Activated CD8-positive, alpha-beta memory T cell treated with anti-CD3 and anti-CD28 coated beads for 24 hours (primary cell): ENCODE results near the gene MUTYH.
A peak's percentile ranks its signal among the peaks of the same experiment; 100 is the strongest.
"Not testable (repeated sequence)": the region's sequence is repeated elsewhere in the genome, so short reads cannot be mapped to it uniquely, and the experiment has no call there.

ENCODE experiments used
- DNase-seq: peaks from one replicate; pipeline ENCODE4 v3.0.0-alpha.2; 2020

Gene MUTYH

GRCh38 chr1:45317166-45317565, 23.1 kb downstream of the MUTYH start:
- no peak for DNase-seq

- no peak for DNase-seq
Measured at GRCh38 chr1:45314266-45314665, 26.0 kb downstream of the MUTYH start.

DNA sequence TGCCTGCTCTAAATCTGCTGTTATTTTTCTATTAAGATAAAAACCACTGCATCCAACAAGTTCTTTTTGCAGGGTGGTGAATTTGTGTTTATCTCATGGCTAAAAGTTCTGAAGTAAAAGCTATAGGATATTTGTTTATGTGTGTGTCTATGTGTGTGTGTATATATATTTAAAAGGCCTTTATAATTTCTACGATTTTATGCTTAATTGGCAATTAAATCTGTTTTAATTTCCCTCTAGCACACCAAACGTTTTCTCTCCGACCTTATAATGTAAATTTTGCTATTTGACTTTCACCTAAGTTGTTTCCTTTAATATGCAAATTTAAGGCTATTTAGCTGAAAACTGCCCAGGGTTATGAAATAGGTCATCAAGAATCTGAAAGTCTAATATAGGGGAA, 33.3 kb downstream of the MUTYH start:
- no peak for DNase-seq

DNA sequence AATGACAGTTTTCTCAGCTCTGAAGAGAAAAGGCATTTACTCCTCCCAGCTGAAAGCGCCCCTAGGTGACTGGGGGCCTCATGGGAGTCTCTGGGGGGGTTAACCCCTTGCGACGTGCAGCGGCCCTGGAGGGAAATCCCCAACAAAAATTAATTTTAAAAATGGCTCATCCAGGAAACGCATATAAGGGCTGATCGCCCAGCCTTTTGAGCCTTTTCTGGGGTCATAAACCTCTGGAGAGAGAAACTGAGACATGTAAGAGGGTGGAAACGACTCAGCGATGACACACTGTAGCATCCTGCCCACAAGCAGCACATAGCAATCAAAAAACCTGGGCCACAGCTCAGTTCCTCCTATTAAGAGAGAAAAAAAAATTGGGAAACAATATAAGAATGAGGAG, 33.9 kb downstream of the MUTYH start:
- peak; percentile 68 for DNase-seq

DNA sequence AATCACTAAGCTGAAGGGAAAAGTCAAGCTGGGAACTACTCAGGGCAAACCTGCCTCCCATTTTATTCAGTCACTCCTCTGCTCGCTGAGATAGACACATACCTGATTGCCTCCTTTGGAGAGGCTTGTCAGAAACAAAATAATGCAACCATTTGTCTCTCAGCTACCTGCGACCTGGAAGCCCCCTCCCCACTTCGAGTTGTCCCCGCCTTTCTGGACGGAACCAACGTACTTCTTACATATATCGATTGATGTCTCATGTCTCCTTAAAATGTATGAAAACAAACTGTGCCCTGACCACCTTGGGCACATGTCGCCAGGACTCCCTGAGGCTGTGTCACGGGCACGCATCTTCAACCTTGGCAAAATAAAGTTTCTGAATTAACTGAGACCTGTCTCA, 35.0 kb downstream of the MUTYH start:
- DNase-seq: no peak

GRCh38 chr1:45304311-45305081, 35.7 kb downstream of the MUTYH start:
- peak; percentile 61 for DNase-seq

DNA sequence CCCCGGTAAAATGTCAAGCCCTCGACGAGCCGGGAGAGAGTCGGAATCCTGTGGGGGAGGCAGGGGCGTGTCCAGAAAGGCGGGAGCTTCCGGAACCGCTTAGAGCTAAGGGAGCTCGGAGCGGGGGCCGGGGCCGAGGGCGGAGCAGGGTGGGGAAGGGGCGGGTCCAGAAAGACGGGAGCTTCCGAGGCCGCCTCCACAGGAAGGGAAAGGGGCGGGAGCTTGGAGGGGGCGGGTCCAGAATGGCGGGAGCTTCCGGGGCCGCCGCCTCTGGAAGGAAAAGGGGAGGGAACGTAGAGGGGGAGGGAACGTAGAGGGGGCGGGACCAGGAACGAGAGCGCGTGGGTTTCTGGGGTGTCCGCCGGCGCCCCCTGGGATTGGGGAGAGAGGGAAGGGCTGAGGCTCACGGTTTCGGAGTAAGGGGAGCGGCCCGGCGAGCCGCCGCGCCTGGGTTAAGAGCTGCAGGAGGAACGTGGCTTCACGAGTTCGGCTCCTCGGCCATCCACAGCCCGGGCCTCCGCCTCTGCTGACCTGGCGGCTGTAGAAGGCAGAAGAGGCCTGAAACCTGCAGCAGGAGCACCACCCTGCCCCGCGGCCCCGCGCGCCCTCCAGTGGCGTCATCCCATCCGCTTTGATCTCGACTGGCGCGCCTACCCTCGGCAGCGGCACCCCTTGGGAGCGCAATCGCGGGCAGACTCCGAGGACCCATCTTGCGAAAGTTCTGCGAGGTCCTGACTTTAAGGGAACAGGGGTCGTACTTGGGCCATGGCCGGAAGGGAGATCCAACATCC, 36.5 kb downstream of the MUTYH start:
- peak; percentile 98 for DNase-seq

DNA sequence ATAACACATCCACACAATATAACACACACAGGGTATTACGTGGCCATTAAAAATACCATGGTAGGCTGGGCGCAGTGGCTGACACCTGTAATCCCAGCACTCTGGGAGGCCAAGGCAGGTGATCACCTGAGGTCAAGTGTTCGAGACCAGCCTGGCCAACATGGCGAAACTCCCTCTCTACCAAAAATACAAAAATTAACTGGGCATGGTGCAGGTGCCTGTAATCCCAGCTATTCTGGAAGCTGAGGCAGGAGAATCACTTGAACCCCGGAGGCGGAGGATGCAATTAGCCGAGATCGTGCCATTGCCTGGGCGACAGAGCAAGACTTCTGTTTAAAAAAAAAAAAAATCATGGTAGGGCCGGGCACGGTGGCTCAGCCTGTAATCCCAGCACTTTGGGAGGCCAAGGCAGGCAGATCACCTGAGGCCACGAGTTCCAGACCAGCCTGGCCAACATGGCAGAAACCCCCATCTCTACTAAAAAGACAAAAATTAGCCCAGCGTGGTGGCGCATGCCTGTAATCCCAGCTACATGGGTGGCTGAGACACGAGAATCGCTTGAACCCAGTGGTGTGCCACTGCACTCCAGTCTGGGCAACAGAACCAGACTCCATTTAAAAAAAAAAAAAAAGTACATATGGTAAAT, 37.6 kb downstream of the MUTYH start:
- DNase-seq: no peak

- no peak for DNase-seq
Measured at GRCh38 chr1:45300669-45300997, 39.6 kb downstream of the MUTYH start.

DNA sequence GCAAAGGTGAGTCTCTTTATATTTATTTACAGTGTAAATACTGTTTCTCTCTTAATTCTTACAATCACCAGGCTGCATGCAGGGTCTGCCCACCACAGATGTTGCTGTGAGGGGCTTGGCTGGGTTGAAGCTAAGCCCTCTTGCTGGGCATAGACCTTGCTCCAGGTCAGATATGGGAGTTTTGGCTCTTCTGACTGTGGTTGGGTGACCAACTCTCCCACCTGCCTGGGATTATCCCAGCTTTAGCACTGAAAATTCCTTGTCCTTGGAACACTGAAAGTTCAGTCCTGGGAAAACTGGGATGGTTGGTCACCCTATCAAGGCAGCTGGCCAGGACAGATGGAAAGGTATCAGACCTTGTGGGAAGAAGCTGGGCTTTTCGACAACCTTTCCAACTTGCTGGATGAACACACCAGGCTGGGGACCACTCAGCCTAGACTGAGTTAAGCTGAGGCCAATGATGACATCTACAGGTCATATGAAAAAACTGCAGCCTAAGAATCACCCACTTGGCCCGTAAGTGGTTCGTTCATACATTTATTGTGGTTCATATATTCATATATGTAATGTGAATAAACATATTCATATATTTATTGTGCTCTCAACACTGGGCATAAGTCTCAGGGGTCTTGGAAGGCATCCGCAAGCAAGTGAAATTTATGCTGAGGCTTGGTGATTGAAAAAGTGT, 40.1 kb downstream of the MUTYH start:
- DNase-seq: peak; percentile 65

GRCh38 chr1:45299296-45299695, 40.9 kb downstream of the MUTYH start:
- DNase-seq: no peak

GRCh38 chr1:45297666-45298356, 42.4 kb downstream of the MUTYH start:
- DNase-seq: no peak

DNA sequence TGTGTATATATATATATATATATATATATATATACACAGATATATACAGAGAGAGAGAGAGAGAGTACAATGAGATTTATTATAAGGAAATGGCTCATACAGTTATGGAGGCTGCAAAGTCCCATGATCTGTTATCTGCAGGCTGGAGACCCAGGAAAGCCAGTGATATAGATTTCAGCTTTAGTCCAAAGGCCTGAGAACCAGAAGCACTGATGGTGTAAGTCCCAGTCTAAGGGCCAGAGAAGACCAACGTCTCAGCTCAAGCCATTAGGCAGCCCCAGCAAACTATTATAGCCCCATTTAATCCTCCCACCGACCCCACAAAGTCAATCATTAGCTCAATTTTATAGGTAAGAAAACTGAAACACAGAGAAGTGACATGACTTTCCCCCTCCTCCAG, 48.5 kb downstream of the MUTYH start:
- no peak for DNase-seq

DNA sequence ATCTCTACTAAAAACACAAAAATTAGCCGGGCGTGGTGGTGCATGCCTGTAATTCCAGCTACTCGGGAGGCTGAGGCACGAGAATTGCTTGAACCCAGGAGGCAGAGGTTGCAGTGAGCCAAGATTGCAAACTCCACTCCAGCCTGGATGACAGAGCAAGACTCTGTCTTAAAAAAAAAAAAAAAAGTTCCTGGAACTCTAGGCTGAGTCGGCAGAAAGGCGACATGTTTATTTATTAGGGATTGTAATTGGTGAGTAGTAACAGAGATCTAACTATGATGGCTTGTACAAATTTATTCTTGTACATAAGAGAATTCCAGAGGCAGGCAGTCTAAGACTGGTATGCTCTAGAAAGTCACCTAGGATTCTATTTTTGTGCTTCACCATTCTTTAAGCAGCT, 49.2 kb downstream of the MUTYH start:
- not testable (repeated sequence) for DNase-seq

DNA sequence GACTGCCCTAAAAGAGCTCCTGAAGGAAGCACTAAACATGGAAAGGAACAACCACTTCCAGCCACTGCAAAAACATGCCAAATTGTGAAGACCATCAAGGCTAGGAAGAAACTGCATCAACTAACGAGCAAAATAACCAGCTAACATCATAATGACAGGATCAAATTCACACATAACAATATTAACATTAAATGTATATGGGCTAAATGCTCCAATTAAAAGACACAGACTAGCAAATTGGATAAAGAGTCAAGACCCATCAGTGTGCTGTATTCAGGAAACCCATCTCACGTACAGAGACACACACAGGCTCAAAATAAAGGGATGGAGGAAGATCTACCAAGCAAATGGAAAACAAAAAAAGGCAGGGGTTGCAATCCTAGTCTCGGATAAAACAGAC, 53.7 kb downstream of the MUTYH start:
- DNase-seq: not testable (repeated sequence)

GRCh38 chr1:45284858-45285257, 55.4 kb downstream of the MUTYH start:
- not testable (repeated sequence) for DNase-seq

DNA sequence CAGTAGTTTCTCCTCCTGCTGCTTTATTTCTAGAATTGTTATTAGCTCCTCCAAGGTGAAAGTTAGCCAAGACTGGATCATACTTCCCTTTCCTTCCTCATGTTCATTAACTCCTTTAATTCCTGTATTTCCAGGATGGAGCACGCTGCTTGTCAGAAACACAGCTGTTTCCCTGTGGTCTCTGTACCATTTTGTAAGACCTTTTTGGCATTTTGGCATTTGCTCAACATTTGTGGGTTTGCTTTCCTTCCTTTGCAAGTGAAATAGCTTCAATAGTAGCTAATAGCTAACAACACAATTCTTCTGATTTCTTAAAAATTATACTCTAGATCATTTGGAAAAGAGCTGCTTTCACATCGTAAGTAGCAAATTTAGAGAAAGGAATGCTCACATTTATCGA, 57.9 kb downstream of the MUTYH start:
- no peak for DNase-seq
